Measurements from ENCODE around the gene ISOC2. TPM values are rescaled to one million over a fixed set of nuclear protein-coding genes. Genes with fewer than 3 reads are reported as not detected.

The ISOC2 gene
- polyA plus RNA-seq, 3 donors = 14.8 to 20.2 (median 14.9) TPM

GRCh38 chr19:55447421-55448174 is 13.8 kb downstream of the ISOC2 start:
- Mint-ChIP-seq H3K4me1 (peaks cover 8% of the 10 kb centered on the region), H3K27me3 (ENCODE audit: low read depth in 3 of 3) (peaks cover 23 to 58% (median 49%) of the 10 kb centered on the region in 3 donors), H3K27ac (no peak overlapping the region), H3K9me3 (peaks cover 0 to 20% (median 8%) of the 10 kb centered on the region in 7 donors), H3K36me3 (peaks cover 2 to 3% of the 10 kb centered on the region in 2 donors), H3K4me3 (no peak overlapping the region)
- Histone ChIP-seq H3K4me2 (replicated peaks; ENCODE audit: extremely low read depth, low read length, poor library complexity, severe bottlenecking) (no peak overlapping the region), H2AFZ (ENCODE audit: insufficient read depth, low read depth, low read length, poor library complexity, severe bottlenecking) (no peak overlapping the region), H3K36me3 (replicated peaks in 1 of 2; ENCODE audit: control insufficient read depth in 1 of 2, insufficient read depth in 2 of 2, low read length in 2 of 2) (no peaks in the 10 kb centered on the region), H3K4me1 (ENCODE audit: control insufficient read depth in 1 of 2, insufficient read depth in 2 of 2, low read length in 2 of 2) (peaks cover 5 to 7% of the 10 kb centered on the region in 2 donors), H3K9me3 (replicated peaks in 1 of 2; ENCODE audit: control insufficient read depth in 1 of 2, insufficient read depth in 1 of 2, low read length in 2 of 2) (peaks cover 0 to 20% of the 10 kb centered on the region in 2 donors), H3K27me3 (ENCODE audit: control insufficient read depth in 2 of 2, insufficient read depth in 2 of 2, low read length in 2 of 2) (peaks cover 23 to 72% of the 10 kb centered on the region in 2 donors), H3K27ac (ENCODE audit: low read depth in 1 of 2, low read length in 2 of 2) (no peak overlapping the region), H3K79me2 (ENCODE audit: insufficient read depth, low read length) (no peaks in the 10 kb centered on the region), H3K9ac (ENCODE audit: insufficient read depth, low read length, poor library complexity, severe bottlenecking) (no peak overlapping the region), H3K4me3 (replicated peaks in 1 of 3; ENCODE audit: low read depth in 2 of 3, low read length in 3 of 3) (no peak overlapping the region), H4K20me1 (ENCODE audit: insufficient read depth, low read length) (no peaks in the 10 kb centered on the region)
- TF ChIP-seq, protein P1, sequence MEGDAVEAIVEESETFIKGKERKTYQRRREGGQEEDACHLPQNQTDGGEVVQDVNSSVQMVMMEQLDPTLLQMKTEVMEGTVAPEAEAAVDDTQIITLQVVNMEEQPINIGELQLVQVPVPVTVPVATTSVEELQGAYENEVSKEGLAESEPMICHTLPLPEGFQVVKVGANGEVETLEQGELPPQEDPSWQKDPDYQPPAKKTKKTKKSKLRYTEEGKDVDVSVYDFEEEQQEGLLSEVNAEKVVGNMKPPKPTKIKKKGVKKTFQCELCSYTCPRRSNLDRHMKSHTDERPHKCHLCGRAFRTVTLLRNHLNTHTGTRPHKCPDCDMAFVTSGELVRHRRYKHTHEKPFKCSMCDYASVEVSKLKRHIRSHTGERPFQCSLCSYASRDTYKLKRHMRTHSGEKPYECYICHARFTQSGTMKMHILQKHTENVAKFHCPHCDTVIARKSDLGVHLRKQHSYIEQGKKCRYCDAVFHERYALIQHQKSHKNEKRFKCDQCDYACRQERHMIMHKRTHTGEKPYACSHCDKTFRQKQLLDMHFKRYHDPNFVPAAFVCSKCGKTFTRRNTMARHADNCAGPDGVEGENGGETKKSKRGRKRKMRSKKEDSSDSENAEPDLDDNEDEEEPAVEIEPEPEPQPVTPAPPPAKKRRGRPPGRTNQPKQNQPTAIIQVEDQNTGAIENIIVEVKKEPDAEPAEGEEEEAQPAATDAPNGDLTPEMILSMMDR (IDR thresholded peaks at IDR 0.05) = no peak
- 49% methylated on average over 9 of the region's 16 CpGs for WGBS (ENCODE audit: insufficient coverage)
- intact Hi-C loops (cut with micrococcal nuclease) = no loop called here
- no peak for DNase-seq

DNA sequence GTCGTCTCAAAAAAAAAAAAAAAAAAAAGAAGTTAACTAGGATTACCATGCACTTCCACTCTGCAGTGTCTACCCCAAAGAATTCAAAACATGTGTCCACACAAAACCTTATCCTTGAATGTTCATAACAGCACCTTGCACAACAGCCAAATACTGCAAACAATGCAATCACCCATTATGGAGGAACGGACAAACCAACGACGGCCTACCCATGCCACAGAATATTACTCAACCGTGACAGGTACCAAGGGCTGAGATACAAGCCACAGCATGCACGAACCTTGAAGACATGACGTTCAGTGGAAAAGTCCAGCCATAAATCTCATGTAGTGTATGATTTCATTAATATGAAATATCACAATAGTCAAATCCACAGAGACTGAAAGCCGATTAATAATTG is 15.4 kb downstream of the ISOC2 start:
- no peak for DNase-seq
- Histone ChIP-seq H3K4me2 (replicated peaks; ENCODE audit: extremely low read depth, low read length, poor library complexity, severe bottlenecking) (no peak overlapping the region), H2AFZ (ENCODE audit: insufficient read depth, low read depth, low read length, poor library complexity, severe bottlenecking) (no peak overlapping the region), H3K4me3 (replicated peaks in 1 of 3; ENCODE audit: low read depth in 2 of 3, low read length in 3 of 3) (no peak overlapping the region), H3K79me2 (ENCODE audit: insufficient read depth, low read length) (no peaks in the 10 kb centered on the region), H3K27ac (ENCODE audit: low read depth in 1 of 2, low read length in 2 of 2) (no peak overlapping the region), H3K9me3 (replicated peaks in 1 of 2; ENCODE audit: control insufficient read depth in 1 of 2, insufficient read depth in 1 of 2, low read length in 2 of 2) (peaks cover 0 to 15% of the 10 kb centered on the region in 2 donors), H3K9ac (ENCODE audit: insufficient read depth, low read length, poor library complexity, severe bottlenecking) (no peak overlapping the region), H4K20me1 (ENCODE audit: insufficient read depth, low read length) (no peaks in the 10 kb centered on the region), H3K4me1 (ENCODE audit: control insufficient read depth in 1 of 2, insufficient read depth in 2 of 2, low read length in 2 of 2) (peaks cover 10 to 12% of the 10 kb centered on the region in 2 donors), H3K36me3 (replicated peaks in 1 of 2; ENCODE audit: control insufficient read depth in 1 of 2, insufficient read depth in 2 of 2, low read length in 2 of 2) (no peaks in the 10 kb centered on the region), H3K27me3 (ENCODE audit: control insufficient read depth in 2 of 2, insufficient read depth in 2 of 2, low read length in 2 of 2) (peaks cover 23 to 70% of the 10 kb centered on the region in 2 donors)
- Mint-ChIP-seq H3K4me3 (peak overlapping the region in 1 of 2 donors; percentile 69), H3K27ac (no peak overlapping the region), H3K4me1 (peaks cover 11% of the 10 kb centered on the region), H3K27me3 (ENCODE audit: low read depth in 3 of 3) (peaks cover 22 to 58% (median 52%) of the 10 kb centered on the region in 3 donors), H3K36me3 (peaks cover 5% of the 10 kb centered on the region in 2 donors), H3K9me3 (peaks cover 0 to 22% (median 9%) of the 10 kb centered on the region in 7 donors)
- TF ChIP-seq, protein P1 (IDR thresholded peaks at IDR 0.05) = no peak
- 44% methylated on average over 4 of the region's 8 CpGs for WGBS (ENCODE audit: insufficient coverage)
- intact Hi-C loops (cut with micrococcal nuclease) = no loop called here
